Posterior vena cava (tissue), 2 donors: ENCODE results near the gene GPX4. TPM values are rescaled to one million over a fixed set of nuclear protein-coding genes. Genes with fewer than 3 reads are reported as not detected.

Experiments
- DNase-seq: peaks from one replicate; pipeline ENCODE4 v3.0.0-alpha.2; 2020; ENCODE audit warnings: low spot score
- intact Hi-C, 2 donors: fragments of 100-400 bp; cut with DNase I; formaldehyde crosslinking; loops; one replicate each; pipeline versions ENCODE4 v1.14.1 to v1.14.2; 2022 to 2023
- total RNA-seq, 2 donors: library from RNA; stranded (reverse); fragmentation: NEBNext Ultra II Directional; extraction: Animal tissue kit (Norgen Biotek cat#: 25700); gene quantifications; one replicate each; pipeline ENCODE4 v1.2.1, GENCODE V29; 2021
- donor health status: DM: yes; HTN: yes; CAD: no.
- donor health status: DM: yes; HTN: yes; CAD: no.

Gene GPX4
- total RNA-seq, 2 donors from 2014 or later = 176 to 193 TPM

DNA sequence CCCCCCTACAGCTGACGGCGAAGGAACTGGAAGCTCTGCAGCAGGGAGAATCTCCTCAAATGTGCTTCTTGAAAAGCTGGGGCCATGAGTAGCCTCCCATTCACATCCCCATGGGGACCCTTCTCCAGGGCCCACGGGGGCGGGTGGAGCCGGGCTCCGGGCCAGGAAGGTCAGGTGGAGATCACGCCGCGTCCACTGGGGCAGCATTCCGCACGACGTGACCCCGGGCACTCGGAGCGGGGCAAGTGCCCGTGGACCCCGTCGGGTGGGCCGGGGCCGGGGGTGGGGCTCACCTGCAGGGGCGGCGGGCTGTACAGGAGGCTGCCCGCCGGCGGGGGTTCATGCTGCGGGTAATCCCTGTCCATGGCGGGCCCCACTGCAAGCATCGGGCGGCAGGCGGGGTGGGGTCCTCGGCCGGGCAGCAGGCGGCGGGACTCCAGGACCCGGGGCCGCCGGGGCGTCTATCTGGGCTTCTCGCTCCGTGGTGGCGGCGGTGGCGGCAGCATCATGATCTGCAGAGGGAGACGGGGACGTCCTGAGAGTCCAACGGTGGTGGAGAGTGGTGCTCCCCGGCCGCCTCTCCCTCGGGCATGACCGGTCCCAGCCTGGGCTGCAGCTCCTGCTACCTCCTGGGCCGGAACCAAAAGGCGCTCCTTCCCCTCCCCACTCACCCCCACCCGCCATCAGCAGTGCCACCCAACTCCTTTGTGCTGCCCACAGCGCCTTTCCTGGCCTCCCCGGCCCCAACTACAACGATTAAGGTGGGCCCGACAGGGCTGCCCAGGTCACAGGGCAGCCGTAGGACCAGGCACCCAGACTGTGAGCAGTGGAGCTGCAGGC, 50.3 kb downstream of the GPX4 start:
- peak; percentile 84 for DNase-seq
- intact Hi-C loops = no loop called here

DNA sequence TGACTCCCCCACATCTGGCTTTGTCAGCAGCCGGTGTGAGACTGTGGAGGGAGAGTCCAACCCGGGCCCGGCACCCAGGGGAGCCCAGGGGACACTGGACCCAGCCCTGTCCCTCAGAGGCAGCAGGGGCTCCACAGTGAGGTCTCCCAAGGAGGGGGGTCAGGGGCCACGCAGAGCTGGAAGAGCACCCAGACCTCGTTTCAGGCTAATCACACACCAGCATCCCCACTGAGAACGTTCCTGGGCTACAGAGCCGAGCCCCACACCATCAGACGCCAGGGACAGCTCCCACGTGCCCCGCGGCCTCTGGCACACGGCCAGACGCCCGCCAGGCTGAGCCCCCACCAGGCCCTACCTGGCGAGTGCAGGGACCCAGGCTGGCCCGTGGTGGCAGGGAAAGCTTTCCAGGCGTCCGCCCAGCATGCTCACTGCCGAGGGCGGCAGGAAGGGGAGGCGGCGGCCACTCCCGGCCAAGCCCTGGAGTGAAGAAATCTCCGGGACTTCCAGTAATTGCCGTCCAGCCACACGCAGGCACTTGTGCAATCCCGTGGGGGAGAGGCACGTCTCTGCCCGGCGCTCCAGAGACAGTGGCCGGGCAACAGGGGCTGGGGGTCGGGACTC, 51.0 kb downstream of the GPX4 start:
- DNase-seq = peak; percentile 97
- intact Hi-C loops = no loop called here

DNA sequence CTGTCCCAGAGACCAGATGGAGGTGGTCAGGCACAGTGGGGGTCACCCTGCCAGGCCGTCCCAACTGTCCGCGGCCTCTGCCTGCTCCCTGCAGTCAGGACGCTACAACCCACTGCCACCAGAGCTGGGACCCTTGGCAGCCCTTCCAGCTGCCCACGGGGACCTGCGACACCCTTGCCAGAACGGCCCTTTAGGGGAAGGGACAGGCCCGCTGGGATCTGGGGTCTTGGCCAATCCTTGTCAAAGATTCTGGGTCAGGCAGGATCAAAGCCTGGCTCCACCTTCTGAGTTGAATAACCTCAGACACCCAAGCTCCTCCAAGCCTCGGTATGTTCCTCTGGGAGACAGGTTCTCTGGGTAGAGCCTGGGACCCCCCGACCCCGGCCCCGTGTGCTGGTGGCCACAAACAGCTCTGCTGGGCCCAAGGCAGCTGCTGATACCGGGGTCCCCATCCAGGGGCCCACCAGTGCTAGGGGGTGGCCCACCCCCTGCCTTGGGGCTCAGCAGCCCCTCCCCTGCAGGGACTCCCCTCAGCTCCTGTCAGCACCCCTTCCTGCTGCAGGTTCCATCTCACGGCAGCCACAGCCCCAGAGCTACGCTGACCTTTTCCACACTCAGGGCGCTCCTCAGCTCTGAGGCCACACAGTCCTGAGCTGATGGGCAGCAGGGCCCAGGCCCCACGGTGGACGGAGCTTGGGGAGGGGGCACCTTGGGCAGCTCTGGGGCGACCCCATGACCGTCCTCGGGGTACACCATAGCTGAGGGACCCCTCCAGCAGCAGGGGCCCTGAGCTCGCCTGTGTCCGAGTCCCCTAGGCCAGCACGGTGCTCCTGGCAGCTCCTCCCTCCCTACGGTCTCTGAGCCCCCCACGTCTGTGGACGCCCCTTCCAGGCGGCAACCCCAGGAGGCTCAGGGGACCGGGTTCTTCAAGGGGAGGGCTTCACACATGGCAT, 51.8 kb downstream of the GPX4 start:
- peak; percentile 77 for DNase-seq
- intact Hi-C loops = no loop called here

Other genes with a start within 250 kb of the GPX4 start
- 100 to 1,000 TPM; 122 to 297 TPM for gene CFD, start 244.3 kb upstream of the GPX4 start, total RNA-seq
- 10 to 100 TPM; 29.4 to 33.6 TPM for gene MED16, start 210.8 kb upstream of the GPX4 start, total RNA-seq
- gene RNU6-9, start 210.5 kb upstream of the GPX4 start, total RNA-seq = not detected
- gene R3HDM4, start 190.8 kb upstream of the GPX4 start, total RNA-seq = 10 to 100 TPM; 36.2 to 41.5 TPM
- gene KISS1R, start 186.7 kb upstream of the GPX4 start, total RNA-seq = not detected
- 1 to 10 TPM; 6.3 to 10.0 TPM for gene ARID3A, start 178.0 kb upstream of the GPX4 start, total RNA-seq
- gene WDR18, start 119.6 kb upstream of the GPX4 start, total RNA-seq = 10 to 100 TPM; 13.4 to 17.2 TPM
- gene GRIN3B, start 103.6 kb upstream of the GPX4 start, total RNA-seq = under 1 TPM in 1 of 2 donors, not detected in 1; 0.05 TPM
- 10 to 100 TPM; 96.5 to 99.8 TPM for gene TMEM259, start 82.9 kb upstream of the GPX4 start, total RNA-seq
- gene RNU6-2, start 82.5 kb upstream of the GPX4 start, total RNA-seq = not detected
- 100 to 1,000 TPM in 1 of 2 donors, 10 to 100 TPM in 1; 94.7 to 136 TPM for gene CNN2, start 77.4 kb upstream of the GPX4 start, total RNA-seq
- 1 to 10 TPM; 4.0 to 4.4 TPM for gene ABCA7, start 63.9 kb upstream of the GPX4 start, total RNA-seq
- gene ARHGAP45, start 36.8 kb upstream of the GPX4 start, total RNA-seq = 10 to 100 TPM in 1 of 2 donors, 1 to 10 TPM in 1; 10.0 to 26.8 TPM
- gene POLR2E, start 8.6 kb upstream of the GPX4 start, total RNA-seq = 100 to 1,000 TPM in 1 of 2 donors, 10 to 100 TPM in 1; 89.9 to 105 TPM
- 10 to 100 TPM; 63.5 to 71.0 TPM for gene SBNO2, start 70.3 kb downstream of the GPX4 start, total RNA-seq
- gene STK11, start 101.8 kb downstream of the GPX4 start, total RNA-seq = 10 to 100 TPM; 32.5 to 35.9 TPM
- 1 to 10 TPM; 1.5 to 2.7 TPM for gene CBARP, start 134.0 kb downstream of the GPX4 start, total RNA-seq
- 100 to 1,000 TPM; 125 to 137 TPM for gene ATP5F1D, start 137.8 kb downstream of the GPX4 start, total RNA-seq
- gene MIDN, start 144.6 kb downstream of the GPX4 start, total RNA-seq = 10 to 100 TPM; 76.5 to 86.3 TPM
- gene CIRBP, start 165.3 kb downstream of the GPX4 start, total RNA-seq = 100 to 1,000 TPM; 447 to 636 TPM
- 10 to 100 TPM; 25.2 to 27.2 TPM for gene FAM174C, start 171.5 kb downstream of the GPX4 start, total RNA-seq
- gene EFNA2, start 181.9 kb downstream of the GPX4 start, total RNA-seq = not detected